Measurements from ENCODE around the gene CEP44.
"Not testable (repeated sequence)": the region's sequence is repeated elsewhere in the genome, so short reads cannot be mapped to it uniquely, and the experiment has no call there.

CEP44 gene

DNA sequence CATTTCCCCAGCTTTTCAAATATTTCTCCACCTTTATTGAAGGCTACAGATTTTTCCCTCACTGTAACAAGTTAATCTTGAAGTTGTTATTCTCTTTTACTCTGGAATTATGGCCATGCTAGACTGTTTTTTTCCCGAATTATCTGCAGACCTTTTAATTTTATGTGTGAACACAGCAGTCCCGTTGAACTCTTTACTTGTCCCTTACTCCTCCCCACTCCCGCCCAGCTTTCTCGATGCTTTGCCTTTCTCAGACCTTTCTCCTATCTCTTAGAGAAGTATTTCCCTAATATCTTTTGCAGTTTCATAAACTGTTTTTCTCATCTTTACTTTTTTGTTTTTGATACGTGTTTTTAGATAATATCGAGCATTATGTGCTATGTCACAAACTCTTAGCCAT lies 776 bp downstream of the CEP44 start:
- Histone ChIP-seq H3K9me3 (replicated peaks; ENCODE audit: insufficient read depth, low read length) (no peaks in the 10 kb centered on the region), H3K27ac (ENCODE audit: low read length) (peak overlapping the region; percentile 97)
- DNase-seq, result no peak

DNA sequence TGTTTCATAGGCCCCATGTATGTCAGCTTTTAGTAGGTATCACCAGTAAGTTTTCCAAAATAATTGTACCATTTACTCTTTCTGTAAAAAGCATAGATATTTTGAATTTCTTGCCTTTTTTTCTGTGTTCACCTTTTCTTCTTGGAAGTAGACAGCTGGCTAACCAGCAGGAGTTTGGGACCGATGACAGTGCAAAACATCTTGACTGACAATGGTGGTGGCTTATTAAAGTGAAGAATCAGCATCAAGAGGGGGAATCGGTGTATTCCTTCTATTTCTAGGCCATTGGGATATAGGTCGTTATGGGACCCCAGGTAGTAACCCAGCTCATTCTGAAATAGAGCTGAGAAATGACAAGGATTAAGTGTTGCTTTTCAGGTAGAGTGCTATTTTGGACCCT lies 3.2 kb downstream of the CEP44 start:
- H3K9ac ChIP-seq (ENCODE audit: low read length), result no peak overlapping the region
- no peak for DNase-seq
- no peaks in the 10 kb centered on the region for H3K36me3 ChIP-seq (replicated peaks; ENCODE audit: insufficient read depth, low read length)
- H3K9me2 ChIP-seq (replicated peaks; ENCODE audit: insufficient read depth, low read length), result no peaks in the 10 kb centered on the region
- no peak overlapping the region for H3K27ac ChIP-seq (ENCODE audit: low read length)
- H2AFZ ChIP-seq (ENCODE audit: low read length), result no peak overlapping the region
- H4K20me1 ChIP-seq (ENCODE audit: insufficient read depth, low read length), result no peaks in the 10 kb centered on the region
- H3K4me2 ChIP-seq (ENCODE audit: low read depth, low read length), result no peak overlapping the region
- TF ChIP-seq EZH2 (optimal IDR thresholded peaks at IDR 0.05; ENCODE audit: low read depth, low read length), result no peak
- TF ChIP-seq EZH2phosphoT487 (IDR thresholded peaks at IDR 0.05; ENCODE audit: low read length), result no peak
- TF ChIP-seq, protein P1, sequence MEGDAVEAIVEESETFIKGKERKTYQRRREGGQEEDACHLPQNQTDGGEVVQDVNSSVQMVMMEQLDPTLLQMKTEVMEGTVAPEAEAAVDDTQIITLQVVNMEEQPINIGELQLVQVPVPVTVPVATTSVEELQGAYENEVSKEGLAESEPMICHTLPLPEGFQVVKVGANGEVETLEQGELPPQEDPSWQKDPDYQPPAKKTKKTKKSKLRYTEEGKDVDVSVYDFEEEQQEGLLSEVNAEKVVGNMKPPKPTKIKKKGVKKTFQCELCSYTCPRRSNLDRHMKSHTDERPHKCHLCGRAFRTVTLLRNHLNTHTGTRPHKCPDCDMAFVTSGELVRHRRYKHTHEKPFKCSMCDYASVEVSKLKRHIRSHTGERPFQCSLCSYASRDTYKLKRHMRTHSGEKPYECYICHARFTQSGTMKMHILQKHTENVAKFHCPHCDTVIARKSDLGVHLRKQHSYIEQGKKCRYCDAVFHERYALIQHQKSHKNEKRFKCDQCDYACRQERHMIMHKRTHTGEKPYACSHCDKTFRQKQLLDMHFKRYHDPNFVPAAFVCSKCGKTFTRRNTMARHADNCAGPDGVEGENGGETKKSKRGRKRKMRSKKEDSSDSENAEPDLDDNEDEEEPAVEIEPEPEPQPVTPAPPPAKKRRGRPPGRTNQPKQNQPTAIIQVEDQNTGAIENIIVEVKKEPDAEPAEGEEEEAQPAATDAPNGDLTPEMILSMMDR (IDR thresholded peaks at IDR 0.05; ENCODE audit: low read length), result no peak
- H3K79me2 ChIP-seq (ENCODE audit: low read length), result peaks cover 77% of the 10 kb centered on the region
- H3K4me1 ChIP-seq (ENCODE audit: low read length), result peaks cover 11% of the 10 kb centered on the region; the same call in 1 of the 2 replicates
- peaks cover 8% of the 10 kb centered on the region; the same call in 1 of the 2 replicates for H3F3A ChIP-seq (ENCODE audit: insufficient read depth, low read length)
- no peak overlapping the region for H3K4me3 ChIP-seq (ENCODE audit: low read length)
- no peaks in the 10 kb centered on the region for H3K9me3 ChIP-seq (replicated peaks; ENCODE audit: insufficient read depth, low read length)
- no peaks in the 10 kb centered on the region for H3K27me3 ChIP-seq (replicated peaks; ENCODE audit: insufficient read depth, low read length)

More for the DNA sequence above, 776 bp downstream of the CEP44 start:
- peak overlapping the region; percentile 92 for H3K4me3 ChIP-seq (ENCODE audit: low read length)
- no peaks in the 10 kb centered on the region for H3K27me3 ChIP-seq (replicated peaks; ENCODE audit: insufficient read depth, low read length)
- no peaks in the 10 kb centered on the region for H4K20me1 ChIP-seq (ENCODE audit: insufficient read depth, low read length)
- no peaks in the 10 kb centered on the region for H3K36me3 ChIP-seq (replicated peaks; ENCODE audit: insufficient read depth, low read length)
- H3K4me2 ChIP-seq (ENCODE audit: low read depth, low read length), result peak overlapping the region; percentile 77
- TF ChIP-seq, protein P1 (IDR thresholded peaks at IDR 0.05; ENCODE audit: low read length), result no peak
- TF ChIP-seq EZH2 (optimal IDR thresholded peaks at IDR 0.05; ENCODE audit: low read depth, low read length), result no peak
- TF ChIP-seq EZH2phosphoT487 (IDR thresholded peaks at IDR 0.05; ENCODE audit: low read length), result no peak
- peaks cover 11% of the 10 kb centered on the region; the same call in 1 of the 2 replicates for H3K4me1 ChIP-seq (ENCODE audit: low read length)
- peak overlapping the region; percentile 99 for H3K9ac ChIP-seq (ENCODE audit: low read length)
- no peaks in the 10 kb centered on the region for H3K9me2 ChIP-seq (replicated peaks; ENCODE audit: insufficient read depth, low read length)
- H3K79me2 ChIP-seq (ENCODE audit: low read length), result peaks cover 82% of the 10 kb centered on the region
- H3F3A ChIP-seq (ENCODE audit: insufficient read depth, low read length), result peaks cover 8% of the 10 kb centered on the region; the same call in 1 of the 2 replicates
- peak overlapping the region; percentile 94 for H2AFZ ChIP-seq (ENCODE audit: low read length)

DNA sequence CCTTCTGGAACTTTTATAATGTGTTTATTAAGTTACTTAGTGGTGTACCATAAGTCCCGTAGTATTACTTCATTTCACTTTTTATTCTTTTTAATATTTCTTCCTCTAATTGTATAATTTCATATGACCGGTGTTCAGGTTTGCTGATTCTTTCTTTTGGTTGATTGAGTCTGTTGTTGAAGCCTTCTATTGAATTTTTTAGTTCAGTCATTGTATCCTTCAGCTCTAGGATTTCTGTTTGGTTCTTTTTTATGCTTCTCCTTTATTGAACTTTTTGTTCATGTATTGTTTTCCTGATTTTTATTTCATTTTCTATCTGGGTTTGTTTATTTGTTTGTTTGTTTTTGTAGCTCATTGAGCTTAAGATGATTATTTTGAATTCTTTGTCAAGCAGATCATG lies 8.8 kb downstream of the CEP44 start:
- Histone ChIP-seq H3K4me3 (ENCODE audit: low read length) (no peak overlapping the region), H3K9ac (ENCODE audit: low read length) (no peak overlapping the region), H3K79me2 (ENCODE audit: low read length) (peaks cover 46% of the 10 kb centered on the region), H3K4me1 (ENCODE audit: low read length) (no peaks in the 10 kb centered on the region), H3K9me3 (replicated peaks; ENCODE audit: insufficient read depth, low read length) (no peaks in the 10 kb centered on the region), H3F3A (ENCODE audit: insufficient read depth, low read length) (no peaks in the 10 kb centered on the region), H4K20me1 (ENCODE audit: insufficient read depth, low read length) (no peaks in the 10 kb centered on the region), H3K27ac (ENCODE audit: low read length) (no peak overlapping the region), H3K27me3 (replicated peaks; ENCODE audit: insufficient read depth, low read length) (no peaks in the 10 kb centered on the region), H3K4me2 (ENCODE audit: low read depth, low read length) (no peak overlapping the region), H3K36me3 (replicated peaks; ENCODE audit: insufficient read depth, low read length) (no peaks in the 10 kb centered on the region), H3K9me2 (replicated peaks; ENCODE audit: insufficient read depth, low read length) (no peaks in the 10 kb centered on the region), H2AFZ (ENCODE audit: low read length) (no peak overlapping the region)
- TF ChIP-seq EZH2 (optimal IDR thresholded peaks at IDR 0.05; ENCODE audit: low read depth, low read length), result no peak
- TF ChIP-seq, protein P1 (IDR thresholded peaks at IDR 0.05; ENCODE audit: low read length), result no peak
- no peak for TF ChIP-seq EZH2phosphoT487 (IDR thresholded peaks at IDR 0.05; ENCODE audit: low read length)
- DNase-seq, result no peak

DNA sequence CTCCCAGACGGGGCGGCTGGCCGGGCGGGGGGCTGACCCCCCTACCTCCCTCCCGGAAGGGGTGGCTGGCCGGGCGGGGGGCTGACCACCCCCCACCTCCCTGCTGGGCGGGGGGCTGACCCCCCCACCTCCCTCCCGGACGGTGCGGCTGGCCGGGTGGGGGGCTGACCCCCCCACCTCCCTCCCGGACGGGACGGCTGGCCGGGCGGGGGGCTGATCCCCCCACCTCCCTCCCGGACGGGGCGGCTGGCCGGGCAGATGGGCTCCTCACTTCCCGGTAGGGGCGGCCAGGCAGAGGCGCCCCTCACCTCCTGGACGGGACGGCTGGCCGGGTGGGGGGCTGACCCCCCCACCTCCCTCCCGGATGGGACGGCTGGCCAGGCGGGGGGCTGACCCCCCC lies 10.9 kb downstream of the CEP44 start:
- not testable (repeated sequence) for H3K36me3 ChIP-seq (replicated peaks; ENCODE audit: insufficient read depth, low read length); H3K4me1 ChIP-seq (ENCODE audit: low read length); H3K4me2 ChIP-seq (ENCODE audit: low read depth, low read length); DNase-seq; H3K27me3 ChIP-seq (replicated peaks; ENCODE audit: insufficient read depth, low read length); H3K9ac ChIP-seq (ENCODE audit: low read length); H3K9me2 ChIP-seq (replicated peaks; ENCODE audit: insufficient read depth, low read length); H2AFZ ChIP-seq (ENCODE audit: low read length); H3F3A ChIP-seq (ENCODE audit: insufficient read depth, low read length); H3K4me3 ChIP-seq (ENCODE audit: low read length); H3K9me3 ChIP-seq (replicated peaks; ENCODE audit: insufficient read depth, low read length); H3K27ac ChIP-seq (ENCODE audit: low read length); H4K20me1 ChIP-seq (ENCODE audit: insufficient read depth, low read length)
- peaks cover 30% of the 10 kb centered on the region for H3K79me2 ChIP-seq (ENCODE audit: low read length)

DNA sequence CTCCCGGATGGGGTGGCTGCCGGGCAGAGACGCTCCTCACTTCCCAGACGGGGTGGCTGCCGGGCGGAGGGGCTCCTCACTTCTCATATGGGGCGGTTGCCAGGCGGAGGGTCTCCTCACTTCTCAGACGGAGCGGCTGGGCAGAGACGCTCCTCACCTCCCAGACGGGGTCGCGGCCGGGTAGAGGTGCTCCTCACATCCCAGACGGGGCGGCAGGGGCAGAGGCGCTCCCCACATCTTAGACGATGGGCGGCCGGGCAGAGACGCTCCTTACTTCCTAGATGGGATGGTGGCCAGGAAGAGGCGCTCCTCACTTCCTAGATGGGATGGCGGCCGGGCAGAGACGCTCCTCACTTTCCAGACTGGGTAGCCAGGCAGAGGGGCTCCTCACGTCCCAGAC lies 11.4 kb downstream of the CEP44 start:
- peaks cover 25% of the 10 kb centered on the region for H3K79me2 ChIP-seq (ENCODE audit: low read length)
- H3K9me3 ChIP-seq (replicated peaks; ENCODE audit: insufficient read depth, low read length); H4K20me1 ChIP-seq (ENCODE audit: insufficient read depth, low read length): not testable (repeated sequence)

More for the DNA sequence above, 11.4 kb downstream of the CEP44 start:
- H3K36me3 ChIP-seq (replicated peaks; ENCODE audit: insufficient read depth, low read length); H3K4me3 ChIP-seq (ENCODE audit: low read length); H3K27me3 ChIP-seq (replicated peaks; ENCODE audit: insufficient read depth, low read length); H3K4me1 ChIP-seq (ENCODE audit: low read length); H3K9ac ChIP-seq (ENCODE audit: low read length); H3F3A ChIP-seq (ENCODE audit: insufficient read depth, low read length); H3K4me2 ChIP-seq (ENCODE audit: low read depth, low read length); H2AFZ ChIP-seq (ENCODE audit: low read length); H3K9me2 ChIP-seq (replicated peaks; ENCODE audit: insufficient read depth, low read length); H3K27ac ChIP-seq (ENCODE audit: low read length); DNase-seq: not testable (repeated sequence)

Data from MM.1S (cell line).